ENCODE data around the gene SLC36A4. TPM values are rescaled to one million over a fixed set of nuclear protein-coding genes. Genes with fewer than 3 reads are reported as not detected.
"Not testable (repeated sequence)": the region's sequence is repeated elsewhere in the genome, so short reads cannot be mapped to it uniquely, and the experiment has no call there.

SLC36A4 gene
- polyA plus RNA-seq, 1 donor from 2014 or later, result 25.5 TPM

- Mint-ChIP-seq H3K4me3 (no peak overlapping the region), H3K27me3 (peaks cover 9% of the 10 kb centered on the region), H3K4me1 (no peaks in the 10 kb centered on the region), H3K27ac (no peak overlapping the region), H3K36me3 (no peaks in the 10 kb centered on the region), H3K9me3 (peaks cover 0 to 2% (median 0%) of the 10 kb centered on the region in 3 donors)
Measured at GRCh38 chr11:93118276-93118675, 79.5 kb downstream of the SLC36A4 start.

GRCh38 chr11:93117565-93117964 lies 80.2 kb downstream of the SLC36A4 start:
- Mint-ChIP-seq H3K27me3 (peaks cover 12% of the 10 kb centered on the region), H3K36me3 (no peaks in the 10 kb centered on the region), H3K4me3 (no peak overlapping the region), H3K9me3 (peaks cover 0 to 2% (median 0%) of the 10 kb centered on the region in 3 donors), H3K27ac (peak overlapping the region in 1 of 3 donors; percentile 29), H3K4me1 (no peaks in the 10 kb centered on the region)

- peaks cover 14% of the 10 kb centered on the region for H3K27me3 Mint-ChIP-seq
- no peak overlapping the region for H3K4me3 Mint-ChIP-seq
- no peaks in the 10 kb centered on the region for H3K36me3 Mint-ChIP-seq
- no peak overlapping the region for H3K27ac Mint-ChIP-seq
- H3K4me1 Mint-ChIP-seq, result no peaks in the 10 kb centered on the region
- H3K9me3 Mint-ChIP-seq, result peaks cover 0 to 2% (median 0%) of the 10 kb centered on the region in 3 donors
Measured at GRCh38 chr11:93116641-93117441, 81.0 kb downstream of the SLC36A4 start.

GRCh38 chr11:93114304-93114703 lies 83.5 kb downstream of the SLC36A4 start:
- peaks cover 0 to 9% (median 0%) of the 10 kb centered on the region in 3 donors for H3K9me3 Mint-ChIP-seq
- no peaks in the 10 kb centered on the region for H3K4me1 Mint-ChIP-seq
- H3K4me3 Mint-ChIP-seq, result no peak overlapping the region
- no peaks in the 10 kb centered on the region for H3K36me3 Mint-ChIP-seq
- H3K27me3 Mint-ChIP-seq, result peaks cover 15% of the 10 kb centered on the region
- H3K27ac Mint-ChIP-seq, result no peak overlapping the region

GRCh38 chr11:93113824-93114223 lies 84.0 kb downstream of the SLC36A4 start:
- no peak overlapping the region for H3K4me3 Mint-ChIP-seq
- no peaks in the 10 kb centered on the region for H3K36me3 Mint-ChIP-seq
- H3K27me3 Mint-ChIP-seq, result peaks cover 15% of the 10 kb centered on the region
- peaks cover 0 to 9% (median 0%) of the 10 kb centered on the region in 3 donors for H3K9me3 Mint-ChIP-seq
- no peak overlapping the region for H3K27ac Mint-ChIP-seq
- H3K4me1 Mint-ChIP-seq, result no peaks in the 10 kb centered on the region

GRCh38 chr11:93111147-93111546 lies 86.6 kb downstream of the SLC36A4 start:
- not testable (repeated sequence) for H3K36me3 Mint-ChIP-seq, H3K4me3 Mint-ChIP-seq, H3K4me1 Mint-ChIP-seq, H3K27ac Mint-ChIP-seq
- Mint-ChIP-seq H3K27me3 (peaks cover 11% of the 10 kb centered on the region), H3K9me3 (peaks cover 0 to 11% (median 0%) of the 10 kb centered on the region in 3 donors)

- Mint-ChIP-seq H3K4me3 (no peak overlapping the region), H3K9me3 (peaks cover 10 to 11% (median 10%) of the 10 kb centered on the region in 3 donors), H3K4me1 (no peaks in the 10 kb centered on the region), H3K36me3 (peaks cover 2% of the 10 kb centered on the region), H3K27ac (no peak overlapping the region), H3K27me3 (peaks cover 5% of the 10 kb centered on the region)
Measured at GRCh38 chr11:93100211-93100610, 97.6 kb downstream of the SLC36A4 start.

- Mint-ChIP-seq H3K27me3 (peaks cover 5% of the 10 kb centered on the region), H3K4me1 (no peaks in the 10 kb centered on the region), H3K9me3 (peaks cover 10 to 14% (median 10%) of the 10 kb centered on the region in 3 donors), H3K4me3 (no peak overlapping the region), H3K36me3 (peaks cover 2% of the 10 kb centered on the region), H3K27ac (no peak overlapping the region)
Measured at GRCh38 chr11:93099806-93100205, 98.0 kb downstream of the SLC36A4 start.

Other genes starting within 250 kb of the SLC36A4 start
- not detected for gene MTNR1B, start 228.3 kb downstream of the SLC36A4 start, polyA plus RNA-seq
- gene DEUP1, start 132.8 kb upstream of the SLC36A4 start, polyA plus RNA-seq, result not detected